Glutamatergic neuron (in vitro differentiated cells): ENCODE results near the gene NEGR1. TPM values are rescaled to one million over a fixed set of nuclear protein-coding genes. Genes with fewer than 3 reads are reported as not detected.

Experiments
- DNase-seq: peaks from one replicate; pipeline ENCODE4 v3.0.0; 2022
- H3K27ac Mint-ChIP-seq: one replicate; pipeline ENCODE4 v1.8.0; 2020; ENCODE audit warnings: mild to moderate bottlenecking, mixed read lengths, inconsistent platforms; ENCODE audit not compliant: unreplicated experiment
- H3K27me3 Mint-ChIP-seq: one replicate; pipeline ENCODE4 v1.8.0; 2020; ENCODE audit warnings: mild to moderate bottlenecking, moderate library complexity, mixed read lengths, inconsistent platforms; ENCODE audit not compliant: unreplicated experiment
- H3K36me3 Mint-ChIP-seq: one replicate; pipeline ENCODE4 v1.8.0; 2020; ENCODE audit warnings: mild to moderate bottlenecking, mixed read lengths, inconsistent platforms; ENCODE audit not compliant: unreplicated experiment
- H3K4me1 Mint-ChIP-seq: one replicate; pipeline ENCODE4 v1.8.0; 2020; ENCODE audit warnings: mild to moderate bottlenecking, low read depth, mixed read lengths, inconsistent platforms; ENCODE audit not compliant: unreplicated experiment
- H3K4me3 Mint-ChIP-seq: one replicate; pipeline ENCODE4 v1.8.0; 2020; ENCODE audit warnings: mild to moderate bottlenecking, mixed read lengths, inconsistent platforms; ENCODE audit not compliant: unreplicated experiment
- H3K9me3 Mint-ChIP-seq: one replicate; pipeline ENCODE4 v1.8.0; 2020; ENCODE audit warnings: mild to moderate bottlenecking, moderate library complexity, mixed read lengths, inconsistent platforms; ENCODE audit not compliant: unreplicated experiment
- CTCF ChIP-seq: fragments of 200-600 bp; sonication (generic); IDR thresholded peaks from one replicate; pipeline ENCODE4 v1.5.0; 2021; ENCODE audit not compliant: partially characterized antibody, unreplicated experiment
- total RNA-seq: library from RNA; stranded (reverse); fragmentation: NEBNext Ultra II Directional; extraction: Animal tissue kit (Norgen Biotek cat#: 25700); gene quantifications from one replicate; pipeline ENCODE4 v1.2.1, GENCODE V29; 2021; ENCODE audit not compliant: unreplicated experiment

NEGR1 gene
- total RNA-seq, 1 donor from 2014 or later, result 0.51 TPM

- Mint-ChIP-seq H3K9me3 (no peaks in the 10 kb centered on the region), H3K4me3 (no peak overlapping the region), H3K27ac (no peak overlapping the region), H3K36me3 (no peaks in the 10 kb centered on the region), H3K4me1 (no peaks in the 10 kb centered on the region), H3K27me3 (no peaks in the 10 kb centered on the region)
- TF ChIP-seq CTCF, result no peak
- DNase-seq, result no peak
Observed at GRCh38 chr1:71427066-71427465, 855.3 kb downstream of the NEGR1 start.

GRCh38 chr1:71424536-71424935, 857.8 kb downstream of the NEGR1 start:
- no peaks in the 10 kb centered on the region for H3K36me3 Mint-ChIP-seq
- TF ChIP-seq CTCF, result no peak

GRCh38 chr1:71422221-71422620, 860.1 kb downstream of the NEGR1 start:
- Mint-ChIP-seq H3K27me3 (no peaks in the 10 kb centered on the region), H3K27ac (no peak overlapping the region), H3K36me3 (no peaks in the 10 kb centered on the region), H3K4me1 (no peaks in the 10 kb centered on the region), H3K9me3 (no peaks in the 10 kb centered on the region), H3K4me3 (no peak overlapping the region)
- no peak for DNase-seq
- TF ChIP-seq CTCF, result no peak

More at GRCh38 chr1:71424536-71424935, 857.8 kb downstream of the NEGR1 start:
- Mint-ChIP-seq H3K4me3 (no peak overlapping the region), H3K4me1 (no peaks in the 10 kb centered on the region), H3K9me3 (no peaks in the 10 kb centered on the region), H3K27ac (no peak overlapping the region), H3K27me3 (no peaks in the 10 kb centered on the region)
- no peak for DNase-seq

- H3K9me3 Mint-ChIP-seq, result no peaks in the 10 kb centered on the region
- H3K4me3 Mint-ChIP-seq, result no peak overlapping the region
- no peak for DNase-seq
- H3K27ac Mint-ChIP-seq, result no peak overlapping the region
- H3K27me3 Mint-ChIP-seq, result no peaks in the 10 kb centered on the region
- TF ChIP-seq CTCF, result no peak
- H3K4me1 Mint-ChIP-seq, result no peaks in the 10 kb centered on the region
- H3K36me3 Mint-ChIP-seq, result no peaks in the 10 kb centered on the region
Observed at GRCh38 chr1:71417421-71417820, 864.9 kb downstream of the NEGR1 start.

GRCh38 chr1:71414179-71414578, 868.2 kb downstream of the NEGR1 start:
- H3K27ac Mint-ChIP-seq, result no peak overlapping the region
- no peak overlapping the region for H3K4me3 Mint-ChIP-seq
- H3K4me1 Mint-ChIP-seq, result no peaks in the 10 kb centered on the region
- H3K9me3 Mint-ChIP-seq, result no peaks in the 10 kb centered on the region
- H3K27me3 Mint-ChIP-seq, result no peaks in the 10 kb centered on the region
- no peak for TF ChIP-seq CTCF
- no peak for DNase-seq
- H3K36me3 Mint-ChIP-seq, result no peaks in the 10 kb centered on the region
